RWPE1 (cell line): ENCODE results near the gene TBC1D23.
"Not testable (repeated sequence)": the region's sequence is repeated elsewhere in the genome, so short reads cannot be mapped to it uniquely, and the experiment has no call there.

ENCODE experiments used
- CTCF ChIA-PET: fragments of 350-600 bp; sonication (Branson Sonifier 250); formaldehyde crosslinking; extraction: SDS; loops from one replicate; lab custom pipeline; 2021; lab: Yijun Ruan, JAX
- POLR2A ChIA-PET: fragments of 400-600 bp; formaldehyde crosslinking; extraction: SDS; loops from one replicate; lab custom pipeline; 2020; ENCODE audit warnings: antibody characterized with exemption; ENCODE audit not compliant: low non-redundant PET; lab: Yijun Ruan, JAX
- DNase-seq: peaks from one replicate; pipeline ENCODE4 v3.0.0; 2012; ENCODE audit warnings: low spot score
- H3K27ac ChIP-seq: fragments of 450-650 bp; 2 replicates; pipeline ENCODE4 v1.5.1; 2017
- TF ChIP-seq, protein P1 (sequence below): fragments of 450-650 bp; conservative IDR thresholded peaks from 2 replicates; pipeline ENCODE4 v1.5.1; 2017; ENCODE audit warnings: low read depth, mild to moderate bottlenecking

The TBC1D23 gene

DNA sequence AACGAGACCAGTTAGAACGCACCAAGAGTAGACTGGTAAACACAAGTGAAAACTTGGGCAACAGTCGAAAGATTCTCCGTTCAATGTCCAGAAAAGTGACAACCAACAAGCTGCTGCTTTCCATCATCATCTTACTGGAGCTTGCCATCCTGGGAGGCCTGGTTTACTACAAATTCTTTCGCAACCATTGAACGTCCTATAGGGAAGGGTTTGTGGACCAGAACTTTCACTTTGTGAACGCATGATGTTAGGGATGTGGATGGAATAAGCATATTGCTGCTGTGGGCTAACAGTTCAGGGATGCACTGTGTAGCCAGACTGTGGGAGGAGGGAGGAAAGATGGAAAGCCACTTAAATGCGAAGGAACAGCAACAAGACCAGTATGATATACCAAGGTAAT, 34.9 kb upstream of the TBC1D23 start:
- DNase-seq, result no peak
- H3K27ac ChIP-seq, result no peak overlapping the region
- ChIA-PET POLR2A (no interaction called here), CTCF (interaction anchor here (0.6 kb wide), 1 partner anchor 8 kb away, joined by 5 read pairs; no protein-coding TSS in a partner anchor)
- TF ChIP-seq, protein P1, sequence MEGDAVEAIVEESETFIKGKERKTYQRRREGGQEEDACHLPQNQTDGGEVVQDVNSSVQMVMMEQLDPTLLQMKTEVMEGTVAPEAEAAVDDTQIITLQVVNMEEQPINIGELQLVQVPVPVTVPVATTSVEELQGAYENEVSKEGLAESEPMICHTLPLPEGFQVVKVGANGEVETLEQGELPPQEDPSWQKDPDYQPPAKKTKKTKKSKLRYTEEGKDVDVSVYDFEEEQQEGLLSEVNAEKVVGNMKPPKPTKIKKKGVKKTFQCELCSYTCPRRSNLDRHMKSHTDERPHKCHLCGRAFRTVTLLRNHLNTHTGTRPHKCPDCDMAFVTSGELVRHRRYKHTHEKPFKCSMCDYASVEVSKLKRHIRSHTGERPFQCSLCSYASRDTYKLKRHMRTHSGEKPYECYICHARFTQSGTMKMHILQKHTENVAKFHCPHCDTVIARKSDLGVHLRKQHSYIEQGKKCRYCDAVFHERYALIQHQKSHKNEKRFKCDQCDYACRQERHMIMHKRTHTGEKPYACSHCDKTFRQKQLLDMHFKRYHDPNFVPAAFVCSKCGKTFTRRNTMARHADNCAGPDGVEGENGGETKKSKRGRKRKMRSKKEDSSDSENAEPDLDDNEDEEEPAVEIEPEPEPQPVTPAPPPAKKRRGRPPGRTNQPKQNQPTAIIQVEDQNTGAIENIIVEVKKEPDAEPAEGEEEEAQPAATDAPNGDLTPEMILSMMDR, result no peak

DNA sequence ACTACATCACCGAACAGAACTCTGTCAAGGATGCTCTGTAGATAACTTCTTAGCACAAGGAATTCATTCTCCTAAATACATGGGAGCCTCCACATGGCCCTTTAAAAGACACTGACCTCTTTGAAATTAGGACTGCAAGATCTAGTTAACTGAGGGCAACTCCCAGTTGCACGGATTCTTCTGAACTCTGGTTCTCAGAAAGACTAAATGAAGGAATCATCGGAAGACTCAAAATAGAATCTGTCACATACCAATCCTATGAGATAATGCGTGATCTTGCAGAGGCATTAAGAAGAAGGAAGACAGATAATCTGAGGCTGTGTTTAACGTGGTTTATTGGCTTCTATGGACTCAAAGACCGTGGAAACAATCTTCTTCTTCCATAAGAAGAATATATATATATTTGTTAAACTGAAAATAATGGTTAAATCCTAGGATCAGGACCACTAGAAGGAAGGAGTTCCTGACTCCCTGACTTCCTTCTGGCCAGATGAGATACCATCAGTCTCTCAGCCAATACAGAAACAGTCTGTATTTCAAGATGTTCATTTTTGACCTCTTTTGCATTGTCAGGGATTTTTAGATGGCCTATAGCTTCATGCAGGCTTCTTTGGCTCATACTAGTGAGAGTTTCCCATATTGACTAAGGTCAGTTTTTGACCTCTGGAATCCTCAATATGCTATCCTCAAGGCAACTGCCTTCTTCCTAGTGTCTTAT, 33.9 kb upstream of the TBC1D23 start:
- ChIA-PET CTCF (no interaction called here), POLR2A (no interaction called here)
- no peak overlapping the region for H3K27ac ChIP-seq
- TF ChIP-seq, protein P1, result no peak
- no peak for DNase-seq

DNA sequence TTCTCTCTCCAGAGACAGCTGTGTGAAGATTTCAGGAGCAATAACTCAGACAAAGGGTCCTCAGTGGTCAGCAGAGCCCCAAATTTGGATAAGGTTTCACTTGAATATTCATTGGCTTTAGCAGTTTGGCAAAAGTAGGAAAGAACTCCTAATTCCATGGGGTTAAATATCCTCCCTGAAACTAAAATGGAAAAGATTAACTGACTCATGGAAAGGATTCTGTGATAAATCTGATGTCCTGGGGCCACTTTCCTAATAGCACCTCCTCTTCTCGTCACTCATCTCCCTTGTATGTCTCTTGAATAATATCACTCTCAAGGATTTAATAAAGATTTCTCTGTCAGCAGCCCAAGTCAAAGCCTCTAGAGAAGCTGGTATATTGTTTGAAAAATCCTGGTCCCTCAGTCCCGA, 33.3 kb upstream of the TBC1D23 start:
- no peak for DNase-seq
- ChIA-PET CTCF (no interaction called here), POLR2A (no interaction called here)
- H3K27ac ChIP-seq, result no peak overlapping the region
- TF ChIP-seq, protein P1, result no peak

DNA sequence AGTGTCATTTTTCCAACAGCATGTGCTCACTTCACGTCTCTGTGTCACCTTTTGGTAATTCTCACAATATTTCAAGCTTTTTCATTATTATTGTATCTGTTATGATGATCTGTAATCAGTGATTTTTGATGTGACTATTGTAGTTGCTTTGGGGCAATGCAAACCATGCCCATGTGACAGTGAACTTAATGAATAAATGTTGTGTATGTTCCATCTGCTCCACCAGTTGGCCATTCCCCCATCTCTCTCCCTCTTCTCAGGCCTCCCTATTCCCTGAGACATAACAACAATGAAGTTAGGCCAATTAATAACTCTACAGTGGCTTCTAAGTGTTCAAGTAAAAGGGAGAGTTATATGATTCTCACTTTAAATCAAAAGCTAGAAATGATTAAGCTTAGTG, 32.5 kb upstream of the TBC1D23 start:
- DNase-seq, result no peak
- no peak overlapping the region for H3K27ac ChIP-seq
- CTCF ChIA-PET, result no interaction called here
- POLR2A ChIA-PET, result no interaction called here
- TF ChIP-seq, protein P1, result no peak

DNA sequence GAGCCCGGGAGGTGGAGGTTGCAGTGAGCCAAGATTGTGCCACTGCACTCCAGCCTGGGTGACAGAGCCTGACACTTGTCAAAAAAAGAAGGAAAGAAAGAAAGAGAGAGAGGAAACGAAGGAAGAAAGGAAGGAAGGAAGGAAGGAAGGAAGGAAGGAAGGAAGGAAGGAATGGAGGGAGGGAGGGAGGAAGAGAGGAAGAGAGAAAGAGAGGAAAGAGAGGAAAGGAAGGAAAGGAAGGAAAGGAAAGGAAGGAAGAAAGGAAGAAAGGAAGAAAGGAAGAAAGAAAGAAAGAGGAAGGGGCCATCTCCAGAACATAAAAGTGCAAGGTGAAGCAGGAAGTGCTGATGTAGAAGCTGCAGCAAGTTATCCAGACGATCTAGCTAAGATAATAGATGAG, 31.6 kb upstream of the TBC1D23 start:
- POLR2A ChIA-PET, H3K27ac ChIP-seq, DNase-seq: not testable (repeated sequence)
- CTCF ChIA-PET, result interaction anchor here (0.6 kb wide), 1 partner anchor 418 kb away, joined by 4 read pairs; no protein-coding TSS in a partner anchor

DNA sequence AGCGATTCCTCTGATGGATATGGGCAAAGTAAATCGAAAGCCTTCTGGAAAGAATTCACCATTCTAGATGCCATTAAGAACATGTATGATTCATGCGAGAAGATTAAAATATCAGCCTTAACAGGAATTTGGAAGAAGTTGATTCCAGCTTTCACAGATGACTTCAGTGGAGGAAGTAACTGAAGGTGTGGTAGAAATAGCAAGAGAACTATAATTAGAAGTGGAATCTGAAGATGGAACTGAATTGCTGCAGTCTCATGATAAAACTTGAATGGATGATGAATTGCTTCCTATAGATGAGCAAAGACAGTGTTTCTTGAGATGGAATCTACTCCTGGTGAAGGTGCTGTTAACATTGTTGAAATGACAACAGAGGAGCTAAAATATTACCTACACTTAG, 30.1 kb upstream of the TBC1D23 start:
- POLR2A ChIA-PET, result no interaction called here
- CTCF ChIA-PET, result interaction anchor here (0.6 to 0.7 kb wide), 2 partner anchors 18 to 312 kb away, joined by 5 to 6 read pairs; no protein-coding TSS in a partner anchor
- no peak for DNase-seq
- no peak overlapping the region for H3K27ac ChIP-seq
- TF ChIP-seq, protein P1, result no peak

DNA sequence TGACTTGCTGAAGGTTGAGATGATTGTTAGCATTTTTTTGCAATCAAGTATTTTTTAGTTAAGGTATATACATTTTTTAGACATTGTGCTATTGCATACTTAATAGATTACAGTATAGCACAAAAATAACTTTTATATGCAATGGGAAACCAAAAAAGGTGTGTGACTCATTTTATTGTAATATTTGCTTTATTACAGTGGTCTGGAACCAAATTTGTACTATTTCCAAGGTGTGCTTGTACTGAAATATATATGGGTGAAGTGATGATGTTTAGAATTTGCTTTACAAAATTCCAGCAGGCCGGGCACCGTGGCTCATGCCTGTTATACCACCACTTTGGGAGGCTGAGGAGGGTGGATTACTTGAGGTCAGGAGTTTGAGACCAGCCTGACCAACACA, 29.1 kb upstream of the TBC1D23 start:
- no peak overlapping the region for H3K27ac ChIP-seq
- CTCF ChIA-PET, result no interaction called here
- no peak for DNase-seq
- POLR2A ChIA-PET, result no interaction called here
- TF ChIP-seq, protein P1, result no peak
